Mammary epithelial cell (primary cell): ENCODE measurements around the gene IFNL2.

Experiments used
- CTCF ChIP-seq, 2 donors: IDR thresholded peaks in 1 of 2; conservative IDR thresholded peaks in 1 of 2; 2 replicates each; pipeline ENCODE4 v1.5.1; 2011 to 2012; ENCODE audit warnings: inconsistent platforms in 2 of 2, low read length in 2 of 2, mild to moderate bottlenecking in 2 of 2, control low read depth in 1 of 2, low read depth in 1 of 2; ENCODE audit not compliant: insufficient read depth in 1 of 2; ENCODE audit errors: extremely low read depth in 1 of 2
- EZH2 ChIP-seq: IDR thresholded peaks from 2 replicates; pipeline ENCODE4 v1.6.1; 2012; ENCODE audit warnings: low read length, inconsistent platforms, borderline replicate concordance

DNA sequence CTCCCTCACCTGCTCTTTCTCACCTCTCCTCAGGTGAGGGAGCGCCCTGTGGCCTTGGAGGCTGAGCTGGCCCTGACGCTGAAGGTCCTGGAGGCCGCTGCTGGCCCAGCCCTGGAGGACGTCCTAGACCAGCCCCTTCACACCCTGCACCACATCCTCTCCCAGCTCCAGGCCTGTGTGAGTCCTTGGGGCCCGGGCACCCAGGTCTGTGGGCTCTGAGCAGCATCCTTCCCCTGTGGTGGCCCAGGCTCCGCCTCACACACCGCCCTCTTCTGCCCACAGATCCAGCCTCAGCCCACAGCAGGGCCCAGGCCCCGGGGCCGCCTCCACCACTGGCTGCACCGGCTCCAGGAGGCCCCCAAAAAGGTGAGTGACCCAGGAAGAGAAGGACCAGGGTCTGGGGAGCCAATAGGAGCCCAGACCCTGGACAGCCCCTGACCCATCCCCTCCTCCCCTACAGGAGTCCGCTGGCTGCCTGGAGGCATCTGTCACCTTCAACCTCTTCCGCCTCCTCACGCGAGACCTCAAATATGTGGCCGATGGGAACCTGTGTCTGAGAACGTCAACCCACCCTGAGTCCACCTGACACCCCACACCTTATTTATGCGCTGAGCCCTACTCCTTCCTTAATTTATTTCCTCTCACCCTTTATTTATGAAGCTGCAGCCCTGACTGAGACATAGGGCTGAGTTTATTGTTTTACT, 29.9 kb downstream of the IFNL2 start:
- TF ChIP-seq CTCF (conservative IDR thresholded peaks at IDR 0.05 in 1 of 2, IDR thresholded peaks at IDR 0.05 in 1 of 2; ENCODE audit: extremely low read depth in 1 of 2, insufficient read depth in 1 of 2, low read depth in 1 of 2, low read length in 2 of 2) = no peak
- no peak for TF ChIP-seq EZH2
